Activated T-helper 17 cell treated with anti-CD3 and anti-CD28 coated beads, Interleukin-2, amount 50 U/mL, for 72 hours (primary cell): Measurements from ENCODE around the gene GRP. TPM values are rescaled to one million over a fixed set of nuclear protein-coding genes. Genes with fewer than 3 reads are reported as not detected.

Source experiments
- ATAC-seq: fragments of 150-1000 bp; cut with Tn5 transposase; replicated peaks from 2 replicates; pipeline ENCODE4 v1.10.0; 2021; ENCODE audit warnings: mild to moderate bottlenecking, moderate library complexity
- H3K27ac Mint-ChIP-seq: one replicate; pipeline ENCODE4 v1.8.0; 2022; ENCODE audit warnings: mixed read lengths
- H3K27me3 Mint-ChIP-seq: one replicate; pipeline ENCODE4 v1.8.0; 2022; ENCODE audit warnings: mixed read lengths
- H3K36me3 Mint-ChIP-seq: one replicate; pipeline ENCODE4 v1.8.0; 2022; ENCODE audit warnings: low read depth, mild to moderate bottlenecking, mixed read lengths
- H3K4me1 Mint-ChIP-seq: one replicate; pipeline ENCODE4 v1.8.0; 2022; ENCODE audit warnings: mixed read lengths
- H3K4me3 Mint-ChIP-seq: one replicate; pipeline ENCODE4 v1.8.0; 2022; ENCODE audit warnings: mild to moderate bottlenecking, mixed read lengths
- H3K9me3 Mint-ChIP-seq: one replicate; pipeline ENCODE4 v1.8.0; 2022; ENCODE audit warnings: mixed read lengths
- total RNA-seq, 2 donors: library from RNA; stranded (reverse); gene quantifications; one replicate each; pipeline ENCODE4 v1.2.3, GENCODE V29; 2022

The GRP gene
- total RNA-seq = not detected

DNA sequence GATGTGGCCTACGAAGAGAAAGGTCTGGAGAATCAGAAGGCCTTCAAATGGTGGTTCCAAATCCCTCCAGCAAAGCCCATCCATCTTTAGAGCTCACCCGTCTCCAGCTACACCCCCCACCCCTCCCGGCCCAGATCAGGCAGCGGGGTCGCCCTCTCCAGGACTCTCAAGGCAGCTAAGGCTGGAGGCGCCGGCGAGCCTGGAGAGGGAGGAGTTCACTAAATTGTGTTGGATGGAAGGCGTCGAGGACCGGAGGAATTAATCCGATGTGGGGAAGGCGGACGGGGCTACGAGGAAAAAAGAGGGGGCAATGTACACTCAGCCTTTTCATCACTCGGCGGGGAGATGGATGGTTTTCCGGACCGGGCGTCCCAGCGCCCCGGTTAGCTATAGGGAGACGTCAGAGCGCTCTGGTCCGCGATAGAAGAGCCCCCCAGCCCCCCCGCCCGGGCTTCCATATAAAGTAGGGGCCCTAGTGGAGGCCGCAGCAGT lies at the start of gene GRP:
TSS of gene GRP (plus strand) at position 487 of the 492 bp plus-strand sequence. CDS start 108 bp downstream, outside the sequence.
- no peak for ATAC-seq
- Mint-ChIP-seq H3K27me3 (peaks cover 67% of the 10 kb centered on the region), H3K36me3 (no peaks in the 10 kb centered on the region), H3K4me3 (peak within 1 kb of the TSS; percentile 19), H3K9me3 (no peaks in the 10 kb centered on the region), H3K27ac (no peak within 1 kb of the TSS), H3K4me1 (peaks cover 8% of the 10 kb centered on the region)

DNA sequence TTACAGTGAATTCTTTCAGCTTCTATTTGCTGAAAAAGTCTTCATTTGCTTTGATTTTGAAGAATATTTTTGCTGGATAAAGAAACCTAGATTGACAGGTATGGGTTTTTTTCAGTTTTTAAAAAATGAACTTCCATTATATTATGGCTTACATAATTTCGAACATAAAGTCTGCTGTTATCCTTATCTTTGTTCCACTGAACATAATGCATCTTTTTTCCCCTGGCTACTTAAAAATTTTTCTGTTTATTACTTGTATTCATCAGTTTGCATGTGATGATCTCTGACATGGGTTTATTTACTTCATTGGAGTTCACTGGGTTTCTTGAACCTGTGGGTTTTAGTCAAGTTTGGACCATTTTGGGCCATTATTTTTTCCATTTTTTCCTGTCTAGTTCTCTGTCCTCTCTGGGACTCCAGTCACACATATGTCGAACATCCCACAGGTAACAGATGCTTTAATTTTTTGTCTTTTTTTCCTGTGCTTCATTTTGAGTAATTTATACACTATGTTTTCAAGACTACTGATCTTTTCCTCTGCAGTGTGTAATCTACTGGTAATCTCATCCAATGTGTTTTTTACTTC lies 47.2 kb upstream of the GRP start:
- no peak overlapping the region for H3K4me3 Mint-ChIP-seq
- no peaks in the 10 kb centered on the region for H3K4me1 Mint-ChIP-seq
- peaks cover 23% of the 10 kb centered on the region for H3K9me3 Mint-ChIP-seq
- no peaks in the 10 kb centered on the region for H3K36me3 Mint-ChIP-seq
- peaks cover 4% of the 10 kb centered on the region for H3K27me3 Mint-ChIP-seq
- ATAC-seq = no peak
- H3K27ac Mint-ChIP-seq = no peak overlapping the region

GRCh38 chr18:59177485-59177884 lies 42.5 kb upstream of the GRP start:
- no peak overlapping the region for H3K4me3 Mint-ChIP-seq
- H3K9me3 Mint-ChIP-seq = peaks cover 20% of the 10 kb centered on the region
- no peaks in the 10 kb centered on the region for H3K36me3 Mint-ChIP-seq
- peaks cover 11% of the 10 kb centered on the region for H3K27me3 Mint-ChIP-seq
- no peak overlapping the region for H3K27ac Mint-ChIP-seq
- ATAC-seq = no peak
- no peaks in the 10 kb centered on the region for H3K4me1 Mint-ChIP-seq

DNA sequence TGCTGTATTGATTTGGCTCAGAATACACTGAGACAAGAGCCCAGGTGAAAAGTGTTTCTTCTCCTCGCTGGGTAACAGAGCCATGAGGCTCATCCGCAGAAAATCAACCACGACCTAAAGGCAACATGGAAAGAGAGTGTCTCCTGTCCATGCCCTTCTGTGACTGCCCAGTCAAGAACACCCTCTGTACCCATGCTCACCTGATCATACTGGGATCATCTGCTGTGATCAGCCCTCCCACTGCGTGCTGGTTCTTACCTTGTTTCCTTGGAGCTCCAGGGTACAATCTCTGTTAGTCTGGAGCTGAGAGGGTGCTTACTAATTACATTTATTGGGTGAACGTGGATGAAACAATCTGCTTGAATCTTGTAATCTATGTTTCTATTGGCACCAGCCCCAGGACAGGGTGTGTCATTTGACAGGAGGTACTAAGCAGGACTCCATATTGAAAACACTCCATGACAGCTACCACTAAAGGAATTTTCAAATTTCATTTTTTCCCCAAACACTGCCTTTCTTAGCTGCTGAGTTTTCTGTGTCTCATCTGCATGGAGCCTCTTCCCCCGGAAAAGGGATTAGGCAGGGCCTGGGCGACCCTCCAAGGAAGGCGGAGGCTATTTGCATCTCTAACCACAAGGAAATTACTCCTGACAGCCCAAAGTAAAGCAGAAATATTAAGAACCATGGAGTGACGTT lies 39.7 kb upstream of the GRP start:
- Mint-ChIP-seq H3K4me3 (no peak overlapping the region), H3K27ac (no peak overlapping the region), H3K36me3 (no peaks in the 10 kb centered on the region), H3K27me3 (peaks cover 11% of the 10 kb centered on the region), H3K9me3 (no peaks in the 10 kb centered on the region), H3K4me1 (no peaks in the 10 kb centered on the region)
- ATAC-seq = no peak

DNA sequence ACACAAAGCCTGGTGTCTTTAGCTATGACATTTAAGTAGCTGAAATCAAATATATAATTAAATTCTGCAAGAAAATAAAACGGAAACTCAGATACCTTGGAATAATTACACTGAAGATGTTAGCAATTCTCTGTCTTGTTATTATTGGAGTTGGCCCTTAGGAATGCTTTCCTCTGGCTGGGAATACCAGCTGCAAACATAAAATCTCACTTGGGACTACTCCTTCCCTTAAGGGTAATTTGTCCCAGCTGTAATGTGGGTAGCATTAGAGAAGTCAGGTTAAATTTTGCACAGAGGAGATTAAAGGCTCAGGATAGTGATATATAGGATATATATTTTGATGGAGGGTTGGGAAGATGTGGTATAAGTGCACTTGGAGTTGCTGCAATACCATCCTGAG lies 37.3 kb upstream of the GRP start:
- no peak for ATAC-seq
- Mint-ChIP-seq H3K36me3 (no peaks in the 10 kb centered on the region), H3K4me1 (no peaks in the 10 kb centered on the region), H3K9me3 (no peaks in the 10 kb centered on the region), H3K27ac (no peak overlapping the region), H3K4me3 (no peak overlapping the region), H3K27me3 (peaks cover 11% of the 10 kb centered on the region)

GRCh38 chr18:59189008-59189407 lies 30.9 kb upstream of the GRP start:
- Mint-ChIP-seq H3K4me3 (no peak overlapping the region), H3K36me3 (no peaks in the 10 kb centered on the region), H3K9me3 (peaks cover 5% of the 10 kb centered on the region), H3K27ac (no peak overlapping the region), H3K4me1 (no peaks in the 10 kb centered on the region), H3K27me3 (no peaks in the 10 kb centered on the region)
- no peak for ATAC-seq

DNA sequence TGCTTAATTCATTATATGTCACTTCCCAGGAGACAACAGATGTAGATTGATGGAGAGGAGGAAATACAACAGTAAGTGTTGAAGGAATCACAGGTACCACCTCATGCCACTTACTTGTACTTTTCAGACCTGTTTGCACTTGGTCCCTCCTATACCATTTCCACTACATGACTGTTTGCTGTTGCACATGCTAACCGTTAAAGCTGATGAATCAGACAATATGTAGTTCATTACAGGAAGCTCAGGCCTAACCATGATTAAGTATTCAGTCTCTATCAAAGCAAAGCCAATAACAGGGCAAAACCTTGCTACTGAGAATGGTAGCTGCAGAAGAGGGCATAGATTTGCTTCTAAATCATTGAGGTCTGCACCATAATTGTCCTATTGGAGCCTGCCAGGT lies 30.2 kb upstream of the GRP start:
- H3K9me3 Mint-ChIP-seq = peaks cover 5% of the 10 kb centered on the region
- no peak for ATAC-seq
- H3K27ac Mint-ChIP-seq = no peak overlapping the region
- no peaks in the 10 kb centered on the region for H3K4me1 Mint-ChIP-seq
- no peak overlapping the region for H3K4me3 Mint-ChIP-seq
- H3K36me3 Mint-ChIP-seq = no peaks in the 10 kb centered on the region
- no peaks in the 10 kb centered on the region for H3K27me3 Mint-ChIP-seq

DNA sequence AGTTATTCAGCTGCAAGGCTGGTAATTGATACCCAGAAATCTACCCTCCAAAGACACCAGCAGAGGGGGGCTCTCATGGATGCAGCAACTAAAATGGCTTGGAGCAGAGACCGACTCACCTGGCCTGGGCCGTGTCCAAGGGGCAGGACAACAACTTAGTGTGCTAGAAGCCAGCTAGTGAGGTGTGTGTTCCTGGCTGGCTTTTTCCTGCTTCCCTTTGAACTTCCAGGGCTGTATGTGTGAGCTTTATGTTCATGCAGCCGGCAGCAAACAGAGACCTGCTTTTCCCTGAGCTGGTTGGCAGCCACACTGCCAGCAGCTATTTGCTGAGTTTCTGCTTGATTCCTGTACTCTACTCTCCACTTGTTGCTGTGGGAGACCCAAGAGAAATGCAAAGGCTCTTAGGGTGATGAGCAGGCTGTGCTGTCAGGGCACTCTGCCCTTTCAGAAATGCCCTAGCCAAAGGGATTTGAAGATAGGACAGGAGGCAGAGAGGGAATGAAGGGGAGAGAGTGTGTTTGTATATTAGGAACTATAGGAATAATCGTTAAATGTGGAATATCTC lies 23.7 kb upstream of the GRP start:
- Mint-ChIP-seq H3K9me3 (no peaks in the 10 kb centered on the region), H3K4me1 (no peaks in the 10 kb centered on the region), H3K36me3 (no peaks in the 10 kb centered on the region), H3K27ac (no peak overlapping the region), H3K27me3 (peaks cover 21% of the 10 kb centered on the region), H3K4me3 (no peak overlapping the region)
- ATAC-seq = no peak

DNA sequence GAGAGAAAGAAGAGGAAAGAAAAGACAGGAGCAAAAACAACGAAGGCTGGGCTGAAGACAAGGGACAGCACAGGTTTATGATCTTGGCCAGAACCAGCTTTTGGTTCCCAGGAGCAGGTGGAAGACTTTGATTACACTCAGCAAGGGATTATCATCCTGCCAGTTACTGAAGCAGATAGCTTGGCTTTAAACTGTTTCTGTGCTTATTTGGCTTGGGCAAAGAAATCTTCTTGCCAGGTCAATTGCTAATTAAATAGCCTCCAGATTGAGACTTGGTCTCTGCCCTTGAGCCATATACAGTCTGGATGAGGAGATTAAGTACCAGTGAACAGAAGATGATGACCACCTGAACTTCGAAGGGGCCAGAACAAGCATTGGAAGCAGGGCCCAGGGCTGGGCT lies 22.3 kb upstream of the GRP start:
- H3K36me3 Mint-ChIP-seq = no peaks in the 10 kb centered on the region
- no peak overlapping the region for H3K27ac Mint-ChIP-seq
- H3K27me3 Mint-ChIP-seq = peaks cover 27% of the 10 kb centered on the region
- H3K4me1 Mint-ChIP-seq = no peaks in the 10 kb centered on the region
- ATAC-seq = no peak
- H3K9me3 Mint-ChIP-seq = no peaks in the 10 kb centered on the region
- no peak overlapping the region for H3K4me3 Mint-ChIP-seq

GRCh38 chr18:59198215-59198614 lies 21.7 kb upstream of the GRP start:
- no peak overlapping the region for H3K4me3 Mint-ChIP-seq
- no peaks in the 10 kb centered on the region for H3K36me3 Mint-ChIP-seq
- no peaks in the 10 kb centered on the region for H3K9me3 Mint-ChIP-seq
- ATAC-seq = no peak
- H3K27me3 Mint-ChIP-seq = peaks cover 27% of the 10 kb centered on the region
- no peaks in the 10 kb centered on the region for H3K4me1 Mint-ChIP-seq
- no peak overlapping the region for H3K27ac Mint-ChIP-seq

DNA sequence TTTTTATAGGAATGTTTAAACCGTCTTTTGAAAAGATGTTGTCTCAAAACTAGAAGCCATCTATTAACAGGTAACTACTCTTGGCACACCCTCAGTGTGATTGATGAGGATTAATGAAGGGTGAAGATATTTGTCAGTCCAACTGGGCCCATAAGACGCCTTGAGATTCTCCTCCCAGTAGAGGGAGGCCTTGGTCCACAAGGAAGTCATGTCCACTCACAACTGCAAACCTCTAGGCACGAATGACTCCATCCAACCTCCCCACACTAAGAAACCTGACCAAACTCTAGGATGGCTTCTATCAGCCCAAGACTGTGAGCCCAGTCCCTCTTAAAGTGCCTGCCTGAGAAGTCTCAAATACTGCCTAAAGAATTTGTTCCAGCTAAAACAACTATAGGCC lies 19.2 kb upstream of the GRP start:
- H3K4me1 Mint-ChIP-seq = no peaks in the 10 kb centered on the region
- ATAC-seq = no peak
- no peaks in the 10 kb centered on the region for H3K36me3 Mint-ChIP-seq
- H3K27ac Mint-ChIP-seq = no peak overlapping the region
- H3K9me3 Mint-ChIP-seq = no peaks in the 10 kb centered on the region
- no peak overlapping the region for H3K4me3 Mint-ChIP-seq
- peaks cover 25% of the 10 kb centered on the region for H3K27me3 Mint-ChIP-seq

GRCh38 chr18:59202258-59202820 lies 17.6 kb upstream of the GRP start:
- Mint-ChIP-seq H3K4me1 (no peaks in the 10 kb centered on the region), H3K9me3 (no peaks in the 10 kb centered on the region), H3K4me3 (no peak overlapping the region), H3K27ac (no peak overlapping the region), H3K36me3 (no peaks in the 10 kb centered on the region), H3K27me3 (peaks cover 21% of the 10 kb centered on the region)
- peak; percentile 57 for ATAC-seq

DNA sequence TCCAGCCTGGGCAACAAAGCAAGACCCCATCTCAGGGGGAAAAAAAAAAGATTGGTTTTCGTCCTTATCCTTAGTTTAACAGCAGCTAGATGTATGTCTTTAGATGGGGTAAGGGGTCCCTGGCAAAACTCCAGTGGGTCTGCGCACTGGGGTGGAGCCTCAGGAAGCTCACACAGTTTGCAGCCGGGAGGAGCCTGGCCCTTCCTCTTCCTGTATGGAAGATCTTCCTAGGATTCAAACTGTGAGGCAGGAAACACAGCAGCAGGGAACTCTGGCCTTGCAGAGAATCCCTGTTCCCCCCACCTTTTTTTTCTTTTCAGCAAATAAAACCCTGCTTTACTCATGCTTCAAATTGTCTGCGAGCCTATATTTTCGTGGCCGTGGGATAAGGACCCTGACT lies 12.5 kb upstream of the GRP start:
- H3K27ac Mint-ChIP-seq = no peak overlapping the region

DNA sequence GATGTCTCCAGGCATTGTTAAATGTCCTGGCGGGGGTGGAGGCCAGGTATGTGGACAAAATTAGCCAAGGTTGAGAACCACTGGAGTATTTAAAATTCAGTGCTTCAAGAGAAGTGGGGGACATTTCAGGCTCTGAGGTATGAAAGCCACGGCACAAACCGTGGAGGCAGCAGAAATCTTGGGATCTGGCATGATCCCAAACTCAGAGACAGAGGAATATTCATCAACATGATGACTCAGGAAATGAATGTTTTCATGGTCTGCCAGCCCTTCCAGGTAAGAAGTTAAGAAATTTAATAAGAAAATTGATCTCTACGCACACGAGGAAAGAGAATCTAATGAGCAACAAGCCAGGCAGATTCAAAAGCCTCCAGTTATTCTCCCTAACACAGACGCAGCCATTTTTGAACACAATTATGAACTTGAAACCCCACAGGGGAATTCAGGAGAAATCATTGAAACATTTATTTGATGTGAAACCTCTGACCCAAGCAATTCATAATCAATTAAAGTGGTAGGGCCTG lies 11.3 kb upstream of the GRP start:
- Mint-ChIP-seq H3K9me3 (no peaks in the 10 kb centered on the region), H3K36me3 (no peaks in the 10 kb centered on the region), H3K27me3 (peaks cover 12% of the 10 kb centered on the region), H3K4me3 (no peak overlapping the region), H3K27ac (no peak overlapping the region), H3K4me1 (no peaks in the 10 kb centered on the region)
- no peak for ATAC-seq

More for the DNA sequence above, 12.5 kb upstream of the GRP start:
- H3K36me3 Mint-ChIP-seq = no peaks in the 10 kb centered on the region
- no peaks in the 10 kb centered on the region for H3K9me3 Mint-ChIP-seq
- no peak for ATAC-seq
- no peaks in the 10 kb centered on the region for H3K4me1 Mint-ChIP-seq
- H3K4me3 Mint-ChIP-seq = no peak overlapping the region
- H3K27me3 Mint-ChIP-seq = peaks cover 12% of the 10 kb centered on the region

DNA sequence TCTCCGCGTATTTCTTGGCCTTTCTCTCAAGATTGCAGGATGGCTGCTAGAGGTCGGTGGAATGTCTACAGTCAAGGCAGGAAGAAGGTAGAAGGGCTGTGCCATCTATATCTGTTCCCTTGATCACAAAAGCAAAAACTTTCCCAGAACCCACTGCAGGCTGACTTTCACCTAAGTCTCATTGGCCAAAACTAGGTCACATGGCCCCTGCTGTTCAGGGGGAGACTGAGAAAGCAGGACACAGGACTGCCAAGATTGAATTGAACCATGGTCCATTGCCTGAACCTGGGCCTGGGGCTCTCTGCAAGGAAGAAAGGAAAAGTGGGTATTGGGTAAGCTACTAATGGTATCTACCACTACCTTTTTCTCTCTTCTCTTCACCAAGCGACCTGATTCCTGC lies 9.7 kb upstream of the GRP start:
- Mint-ChIP-seq H3K27me3 (peaks cover 26% of the 10 kb centered on the region), H3K4me1 (no peaks in the 10 kb centered on the region), H3K27ac (no peak overlapping the region), H3K36me3 (no peaks in the 10 kb centered on the region), H3K4me3 (no peak overlapping the region), H3K9me3 (no peaks in the 10 kb centered on the region)
- ATAC-seq = no peak
